G401 (cell line): Measurements from ENCODE around the gene CCDC60. TPM values are rescaled to one million over a fixed set of nuclear protein-coding genes. Genes with fewer than 3 reads are reported as not detected.

Source experiments
- DNase-seq: peaks from one replicate; pipeline ENCODE4 v3.0.0-alpha.2; 2015; ENCODE audit warnings: low spot score
- in situ Hi-C: cut with HindIII; loops from 2 replicates; pipeline ENCODE4 v1.10.0; 2016; ENCODE audit warnings: low sequenced_read_pairs, mixed read lengths
- total RNA-seq: library from RNA; depleted of rRNA; stranded (reverse); fragments of >200 nt; shearing (Covaris generic); gene quantifications from 2 replicates; pipeline ENCODE4 v1.2.3, GENCODE V29; 2014; rRNA removed

CCDC60 gene
- total RNA-seq, 1 experiment from 2014 or later, result not detected

- DNase-seq, result no peak
- in situ Hi-C loops, result no loop called here
Measured at GRCh38 chr12:119578112-119578511, 243.6 kb downstream of the CCDC60 start.

- in situ Hi-C loops, result no loop called here
- DNase-seq, result no peak
Measured at GRCh38 chr12:119589097-119589496, 254.6 kb downstream of the CCDC60 start.

GRCh38 chr12:119589634-119590033 lies 255.1 kb downstream of the CCDC60 start:
- in situ Hi-C loops, result no loop called here
- DNase-seq, result no peak

Other genes with a start within 250 kb of the CCDC60 start
- gene HSPB8, start 155.8 kb upstream of the CCDC60 start, total RNA-seq, result 0.80 TPM in 1 of 2 replicates, not detected in the other